Caco-2 (cell line): ENCODE results near the gene BRD7. TPM values are rescaled to one million over a fixed set of nuclear protein-coding genes. Genes with fewer than 3 reads are reported as not detected.

ENCODE experiments used
- BruUV-seq: library from RNA; stranded (reverse); fragments of 400-500 nt; replicated peaks from 2 replicates; lab custom pipeline; 2021; lab: Mats Ljungman, UMichigan
- CTCF ChIA-PET: fragments of 300-600 bp; sonication (Branson Sonifier 250); formaldehyde crosslinking; loops from one replicate; lab custom pipeline; 2022; ENCODE audit warnings: antibody characterized with exemption; lab: Charles Lee
- POLR2A ChIA-PET: fragments of 300-600 bp; sonication (Branson Sonifier 250); formaldehyde crosslinking; loops from one replicate; lab custom pipeline; 2022; ENCODE audit warnings: antibody characterized with exemption; lab: Charles Lee
- DNase-seq, 2 experiments: peaks; one replicate each; pipeline versions ENCODE4 v3.0.0 to v3.0.0-alpha.2; 2020 to 2022
- H3K27me3 ChIP-seq: replicated peaks from 2 replicates; pipeline ENCODE4 v1.6.0; 2011; ENCODE audit warnings: low read length; ENCODE audit not compliant: control insufficient read depth, insufficient read depth
- H3K36me3 ChIP-seq: 2 replicates; pipeline ENCODE4 v1.5.1; 2011; ENCODE audit warnings: low read length; ENCODE audit not compliant: control insufficient read depth, insufficient read depth
- H3K4me1 ChIP-seq: fragments of 250-450 bp; sonication (Bioruptor Pico); 2 replicates; pipeline ENCODE4 v1.5.1; 2020; ENCODE audit warnings: mild to moderate bottlenecking
- H3K4me3 ChIP-seq: 2 replicates; pipeline ENCODE4 v1.5.1; 2011; ENCODE audit warnings: low read depth, mild to moderate bottlenecking, control low read depth, low read length
- H3K9me3 ChIP-seq: fragments of 250-450 bp; sonication (Bioruptor Pico); 2 replicates; pipeline ENCODE4 v1.5.1; 2020; ENCODE audit warnings: mild to moderate bottlenecking, moderate library complexity
- H3K27ac Mint-ChIP-seq: one replicate; pipeline ENCODE4 v1.8.0; 2022; ENCODE audit warnings: mixed read lengths; ENCODE audit not compliant: unreplicated experiment
- H3K27me3 Mint-ChIP-seq: one replicate; pipeline ENCODE4 v1.8.0; 2022; ENCODE audit warnings: mixed read lengths; ENCODE audit not compliant: insufficient read depth, unreplicated experiment
- H3K36me3 Mint-ChIP-seq: one replicate; pipeline ENCODE4 v1.8.0; 2022; ENCODE audit warnings: mild to moderate bottlenecking, mixed read lengths; ENCODE audit not compliant: insufficient read depth, unreplicated experiment
- H3K4me1 Mint-ChIP-seq: one replicate; pipeline ENCODE4 v1.8.0; 2022; ENCODE audit warnings: low read depth, mixed read lengths; ENCODE audit not compliant: unreplicated experiment
- H3K4me3 Mint-ChIP-seq: one replicate; pipeline ENCODE4 v1.8.0; 2022; ENCODE audit warnings: mild to moderate bottlenecking, moderate library complexity, mixed read lengths; ENCODE audit not compliant: unreplicated experiment
- H3K9me3 Mint-ChIP-seq: one replicate; pipeline ENCODE4 v1.8.0; 2022; ENCODE audit warnings: mixed read lengths; ENCODE audit not compliant: unreplicated experiment
- CTCF ChIP-seq, 2 experiments: fragments of 200-600 bp in 1 of 2; IDR thresholded peaks; 1 replicate in 1 of 2; 2 replicates in 1 of 2; pipeline versions ENCODE4 v1.5.1 to v1.8.0; 2011 to 2022; ENCODE audit warnings: antibody characterized with exemption in 1 of 2, control low read depth in 1 of 2, inconsistent platforms in 1 of 2, low read depth in 1 of 2, low read length in 1 of 2, mild to moderate bottlenecking in 1 of 2, moderate library complexity in 1 of 2; ENCODE audit not compliant: insufficient read depth in 1 of 2, severe bottlenecking in 1 of 2, unreplicated experiment in 1 of 2
- intact Hi-C: fragments of 100-400 bp; cut with micrococcal nuclease; formaldehyde crosslinking; loops from one replicate; pipeline ENCODE4 v1.10.0; 2022; ENCODE audit not compliant: unreplicated experiment
- total RNA-seq: library from RNA; stranded (reverse); gene quantifications from 2 replicates; pipeline ENCODE4 v1.2.3, GENCODE V29; 2022

Gene BRD7
- total RNA-seq, 1 experiment from 2014 or later: 170 TPM

GRCh38 chr16:50403491-50403890 lies 34.7 kb upstream of the BRD7 start:
- no peak for DNase-seq
- Mint-ChIP-seq H3K36me3 (no peaks in the 10 kb centered on the region), H3K4me3 (no peak overlapping the region), H3K9me3 (no peaks in the 10 kb centered on the region), H3K27me3 (no peaks in the 10 kb centered on the region), H3K27ac (no peak overlapping the region), H3K4me1 (no peaks in the 10 kb centered on the region)
- no peaks in the 10 kb centered on the region for H3K9me3 ChIP-seq
- TF ChIP-seq CTCF (IDR thresholded peaks at IDR 0.05; ENCODE audit: insufficient read depth in 1 of 2, low read depth in 1 of 2, low read length in 1 of 2, severe bottlenecking in 1 of 2, unreplicated experiment in 1 of 2): no peak
- no TSS peak for BruUV-seq
- ChIA-PET POLR2A (no interaction called here), CTCF (no interaction called here)
- H3K36me3 ChIP-seq: no peaks in the 10 kb centered on the region; the same call in 1 of the 2 replicates
- no peaks in the 10 kb centered on the region for H3K4me1 ChIP-seq
- H3K4me3 ChIP-seq: no peak overlapping the region
- intact Hi-C loops: no loop called here
- H3K27me3 ChIP-seq: no peaks in the 10 kb centered on the region; the same call in 1 of the 2 replicates

GRCh38 chr16:50402298-50402895 lies 33.6 kb upstream of the BRD7 start:
- Histone ChIP-seq H3K27me3 (no peaks in the 10 kb centered on the region; the same call in 1 of the 2 replicates), H3K4me1 (no peaks in the 10 kb centered on the region), H3K9me3 (no peaks in the 10 kb centered on the region), H3K4me3 (no peak overlapping the region), H3K36me3 (no peaks in the 10 kb centered on the region; the same call in 1 of the 2 replicates)
- no peak for DNase-seq
- Mint-ChIP-seq H3K27ac (no peak overlapping the region), H3K9me3 (no peaks in the 10 kb centered on the region), H3K36me3 (no peaks in the 10 kb centered on the region), H3K27me3 (no peaks in the 10 kb centered on the region), H3K4me1 (no peaks in the 10 kb centered on the region), H3K4me3 (no peak overlapping the region)
- intact Hi-C loops: no loop called here
- POLR2A ChIA-PET: no interaction called here
- TF ChIP-seq CTCF (IDR thresholded peaks at IDR 0.05; ENCODE audit: insufficient read depth in 1 of 2, low read depth in 1 of 2, low read length in 1 of 2, severe bottlenecking in 1 of 2, unreplicated experiment in 1 of 2): no peak
- CTCF ChIA-PET: no interaction called here
- no TSS peak for BruUV-seq

- Mint-ChIP-seq H3K27me3 (no peaks in the 10 kb centered on the region), H3K36me3 (no peaks in the 10 kb centered on the region), H3K27ac (no peak overlapping the region), H3K9me3 (no peaks in the 10 kb centered on the region), H3K4me3 (no peak overlapping the region), H3K4me1 (no peaks in the 10 kb centered on the region)
- no peak for DNase-seq
- H3K36me3 ChIP-seq: no peaks in the 10 kb centered on the region; the same call in 1 of the 2 replicates
- no peaks in the 10 kb centered on the region for H3K4me1 ChIP-seq
- TF ChIP-seq CTCF (IDR thresholded peaks at IDR 0.05; ENCODE audit: insufficient read depth in 1 of 2, low read depth in 1 of 2, low read length in 1 of 2, severe bottlenecking in 1 of 2, unreplicated experiment in 1 of 2): no peak
- H3K9me3 ChIP-seq: no peaks in the 10 kb centered on the region
- CTCF ChIA-PET: no interaction called here
- no peak overlapping the region for H3K4me3 ChIP-seq
- POLR2A ChIA-PET: no interaction called here
- H3K27me3 ChIP-seq: no peaks in the 10 kb centered on the region; the same call in 1 of the 2 replicates
- no TSS peak for BruUV-seq
- intact Hi-C loops: no loop called here
Observed at GRCh38 chr16:50401355-50401754, 32.6 kb upstream of the BRD7 start.
